Measurements from ENCODE around the gene DAB1.

The DAB1 gene

DNA sequence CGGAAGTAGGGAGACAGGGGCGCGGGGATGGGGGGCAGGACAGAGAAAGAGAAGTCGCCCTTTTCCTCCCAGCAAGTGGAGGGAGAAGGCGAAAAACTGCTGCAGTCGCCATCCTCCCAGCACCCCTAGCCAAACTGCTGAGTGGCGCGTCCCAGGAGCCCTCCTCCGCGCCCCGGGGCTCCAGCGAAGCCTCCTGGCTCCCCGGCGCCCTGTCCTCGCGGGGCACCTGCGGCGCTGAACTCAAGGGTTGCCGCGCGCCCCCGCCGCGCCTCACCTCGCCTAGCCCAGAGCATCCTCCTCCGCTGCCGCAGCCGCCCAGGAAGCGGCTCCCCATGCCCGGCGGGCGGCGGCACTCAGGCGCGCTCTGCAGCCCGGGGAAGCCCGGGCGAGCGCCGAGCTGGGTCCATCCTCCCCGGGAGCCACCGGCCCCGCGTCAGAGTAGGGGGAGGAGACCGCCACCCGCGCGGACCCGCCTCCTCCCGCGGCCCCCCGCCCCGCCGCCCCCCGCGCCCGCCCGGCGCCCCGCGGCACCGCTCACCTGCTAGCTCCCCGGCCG, at the start of gene DAB1:
Gene DAB1, minus strand, starts transcription at position 405 of the 556 bp plus-strand sequence. CDS start 133,030 bp downstream, outside the sequence.
- DNase-seq, result no peak

DNA sequence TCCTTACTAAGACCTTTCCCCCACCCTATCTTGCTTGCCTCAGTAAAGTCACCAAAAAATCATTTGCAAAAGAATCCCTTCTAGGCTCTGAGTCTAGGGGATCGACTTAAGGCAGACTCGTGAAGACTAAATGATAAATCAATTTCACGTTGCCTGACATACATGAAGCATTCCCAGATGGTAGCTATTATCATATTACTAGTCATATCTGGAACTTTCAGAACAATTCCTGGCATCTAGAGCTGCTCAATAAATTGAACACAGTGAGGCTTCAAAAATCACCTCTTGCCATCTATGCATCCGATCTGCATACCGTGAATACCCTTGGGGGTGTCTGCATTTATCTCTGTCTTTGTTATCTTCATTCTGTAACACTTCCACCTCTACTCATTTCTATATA, 49.6 kb upstream of the DAB1 start:
- no peak for DNase-seq

DNA sequence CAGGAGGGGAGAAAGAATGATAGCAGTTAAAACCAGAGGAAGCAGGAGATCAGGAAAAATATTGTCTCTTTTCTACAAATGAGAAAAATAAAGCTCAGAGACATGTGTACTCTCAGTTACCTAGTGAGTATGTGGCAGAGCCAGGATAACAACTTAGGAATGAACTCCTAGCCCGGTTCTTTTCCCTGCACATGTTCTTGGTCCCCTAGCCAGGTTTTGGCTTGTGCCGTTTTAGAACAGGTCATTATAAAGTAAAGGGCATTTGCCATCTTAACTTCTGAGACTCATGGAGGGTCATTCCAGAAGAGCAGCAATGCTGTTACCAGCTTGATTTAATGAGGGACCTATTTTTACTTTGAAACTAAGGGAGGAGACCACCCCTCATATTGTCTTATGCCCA, 48.1 kb upstream of the DAB1 start:
- no peak for DNase-seq

DNA sequence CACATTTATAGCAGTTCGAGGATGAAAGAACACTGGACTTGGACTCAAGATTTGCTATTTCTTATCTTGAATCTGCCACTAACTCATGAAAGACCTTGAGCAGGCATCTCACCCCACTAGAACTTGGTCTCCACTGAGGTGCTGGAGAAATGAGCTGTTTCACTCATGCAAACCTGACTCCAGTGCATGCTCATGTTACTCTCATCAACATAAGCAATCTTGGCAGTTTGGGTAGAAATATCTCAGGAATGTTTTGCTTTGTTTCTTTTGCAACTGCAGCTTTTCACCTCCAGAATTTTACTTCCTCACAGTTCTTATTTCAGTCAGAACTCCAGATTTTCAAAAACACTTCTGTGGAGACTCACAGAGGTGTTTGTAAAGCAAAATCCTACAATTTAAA, 46.2 kb upstream of the DAB1 start:
- DNase-seq, result no peak

DNA sequence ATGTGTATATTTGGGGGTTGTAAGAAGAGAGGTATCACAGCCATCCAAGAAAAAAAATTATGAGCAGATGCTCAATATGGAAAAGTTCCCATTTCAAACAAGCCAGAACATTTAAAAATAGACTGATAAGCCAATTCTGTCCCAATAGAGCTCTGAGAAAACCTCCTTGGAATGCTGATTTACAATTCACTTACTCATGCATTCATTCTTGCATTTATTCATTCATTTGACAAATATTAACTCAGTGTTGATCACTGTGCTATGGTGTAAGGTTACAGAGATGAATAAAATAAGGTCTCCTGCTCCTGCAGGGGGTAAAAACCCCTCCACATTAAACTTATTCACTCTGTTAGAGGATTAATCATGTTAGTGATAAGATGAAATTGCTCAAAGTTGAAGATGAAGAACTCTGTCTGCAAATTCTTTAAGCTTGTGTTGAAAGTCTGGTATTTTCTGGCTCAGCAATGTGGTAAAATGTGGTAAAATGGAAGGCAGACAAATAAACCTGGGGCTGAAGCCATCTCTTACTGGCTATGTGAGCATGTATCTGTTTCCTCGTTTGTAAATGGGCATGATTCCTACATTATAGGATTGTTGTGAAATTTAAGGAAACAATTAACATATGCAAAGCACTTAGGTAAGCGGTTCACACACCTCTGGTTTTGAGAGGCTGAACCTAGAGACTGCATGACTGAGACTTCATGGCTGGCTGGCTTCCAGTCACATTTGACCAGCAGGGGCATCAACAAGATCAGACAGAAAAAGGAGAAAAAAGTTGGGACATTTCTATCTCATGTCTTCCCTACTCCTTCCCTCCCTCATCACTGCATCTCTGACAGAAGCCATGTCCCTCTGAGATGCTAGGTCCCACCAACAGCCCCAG, 45.0 kb upstream of the DAB1 start:
- no peak for DNase-seq

DNA sequence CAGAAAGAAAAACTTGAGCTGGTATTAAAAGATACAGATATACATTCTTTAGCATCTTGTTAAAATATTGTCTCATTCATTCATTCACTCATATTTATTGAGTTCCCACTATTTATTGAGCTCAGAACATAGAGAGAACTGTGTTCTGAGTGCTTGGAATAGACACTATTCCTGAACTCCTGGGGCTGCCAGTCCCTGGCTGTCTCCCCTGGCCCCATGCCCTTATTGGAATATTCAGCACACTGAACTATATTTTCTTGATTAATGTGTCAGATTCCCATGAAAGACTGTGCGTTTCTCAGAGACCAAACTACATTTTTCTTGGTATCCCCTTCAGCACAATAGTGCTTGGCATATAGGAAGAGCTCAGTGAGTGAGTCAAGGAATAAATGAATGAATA, 44.0 kb upstream of the DAB1 start:
- DNase-seq, result no peak

DNA sequence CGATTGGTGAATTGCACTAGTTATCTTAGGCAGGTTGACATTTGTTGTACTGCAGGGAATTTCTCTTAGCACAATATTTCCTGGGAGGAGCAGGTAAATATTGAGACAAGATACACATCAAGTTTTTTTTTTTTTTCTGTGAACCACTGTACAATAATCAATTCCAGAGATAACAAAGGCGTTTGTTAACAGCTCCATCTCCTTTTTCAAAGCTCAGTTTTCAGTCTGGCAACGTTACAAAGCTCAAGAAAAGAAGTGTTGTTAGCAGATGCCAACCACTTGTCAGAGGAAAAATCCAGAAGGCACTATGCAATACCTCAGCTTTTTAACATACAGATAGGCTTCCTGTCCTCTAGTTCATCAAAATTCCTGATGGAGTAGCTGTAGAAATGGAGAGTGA, 40.9 kb upstream of the DAB1 start:
- no peak for DNase-seq

DNA sequence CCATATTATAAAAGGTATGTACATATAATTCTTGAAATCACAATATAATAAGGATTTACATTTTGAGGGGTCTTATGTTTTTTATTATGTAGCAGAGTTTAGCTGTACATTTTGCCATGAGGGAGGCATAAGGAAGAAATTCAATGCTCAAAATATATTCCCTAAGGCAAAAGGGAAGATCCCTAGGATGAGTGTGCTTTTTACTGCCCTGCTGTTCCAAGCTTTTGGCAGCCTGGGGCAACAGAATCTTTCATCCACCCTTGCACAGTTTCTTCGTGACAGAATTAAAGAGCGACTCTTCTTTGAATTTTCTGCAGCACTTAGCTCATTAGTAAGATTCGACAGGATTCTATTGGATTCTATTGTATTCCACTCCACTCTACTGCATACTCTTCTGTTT, 39.5 kb upstream of the DAB1 start:
- no peak for DNase-seq

DNA sequence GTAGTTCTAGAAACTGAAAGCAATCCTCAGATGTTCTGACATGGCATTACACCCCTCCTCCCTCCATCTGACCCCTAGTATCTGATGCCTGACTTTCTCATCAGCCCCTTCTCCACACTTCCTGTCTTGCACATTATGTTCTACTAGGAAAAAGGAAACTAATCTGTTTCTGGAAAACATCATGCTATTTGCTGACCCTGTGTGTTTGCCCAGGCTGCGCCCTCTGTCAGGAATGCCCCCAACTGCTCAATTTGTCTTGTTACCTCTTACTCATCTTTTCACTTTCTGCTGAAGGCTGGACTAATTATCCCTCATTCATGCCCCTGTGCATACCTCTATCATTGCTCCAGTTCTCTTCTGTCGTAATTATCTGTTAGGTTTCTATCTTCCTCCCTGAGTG, 37.5 kb upstream of the DAB1 start:
- DNase-seq, result no peak

DNA sequence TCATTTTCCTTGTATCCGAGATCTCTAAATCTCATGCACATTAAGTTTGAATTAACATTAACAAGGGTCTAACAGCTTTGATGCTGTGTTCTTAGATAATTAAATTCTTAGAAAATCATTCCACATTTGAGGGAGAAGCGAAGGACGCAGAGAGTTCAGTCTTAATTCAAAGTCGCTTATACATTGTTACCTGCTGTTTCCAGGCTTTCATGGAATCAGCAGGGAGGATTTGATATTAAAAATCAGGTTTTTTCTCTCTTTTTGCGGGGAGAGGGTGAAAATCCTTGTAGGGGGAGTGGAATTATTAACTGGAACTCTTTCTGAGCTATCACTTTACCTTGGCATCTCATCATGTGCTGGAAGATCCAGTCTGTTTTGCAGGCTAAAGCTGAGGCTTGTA, 27.7 kb upstream of the DAB1 start:
- DNase-seq, result no peak

DNA sequence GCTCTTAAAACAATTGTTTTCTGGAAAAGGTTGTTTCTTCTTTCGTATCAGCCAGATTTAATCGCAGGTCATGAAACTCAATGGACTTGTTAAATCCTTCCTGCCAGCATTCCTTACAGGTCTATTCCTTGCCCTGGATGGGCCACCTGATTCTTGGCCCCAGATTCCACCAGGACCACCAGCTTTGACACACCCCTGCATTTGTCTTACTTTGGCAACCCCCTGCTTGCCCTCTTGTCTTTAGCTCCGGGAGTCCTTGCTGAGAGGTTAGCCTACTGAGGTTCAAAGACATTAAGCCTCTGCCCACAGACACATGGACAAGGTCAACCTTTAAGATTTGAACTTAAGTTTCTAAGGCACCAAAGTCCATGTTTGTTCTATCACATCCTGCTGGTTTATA, 27.1 kb upstream of the DAB1 start:
- DNase-seq, result no peak

DNA sequence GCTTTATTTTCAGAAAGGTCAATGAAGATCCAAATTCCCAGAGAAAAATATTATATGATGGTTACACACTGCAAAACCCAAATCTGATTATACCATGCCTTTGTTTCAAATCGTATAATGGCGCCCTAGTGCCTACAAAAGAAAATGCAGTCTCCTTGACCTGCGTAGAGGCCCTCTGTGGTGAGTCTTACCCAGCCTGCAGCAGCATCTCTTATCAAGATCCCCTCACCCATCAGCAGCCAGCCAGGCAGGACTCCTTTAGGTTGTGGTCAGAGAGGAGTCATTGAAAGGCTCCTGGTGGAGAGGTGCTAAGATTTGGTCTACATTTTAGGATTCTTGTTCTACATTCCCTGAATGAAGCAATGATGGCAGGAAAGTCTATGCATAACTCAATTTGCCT, 23.7 kb upstream of the DAB1 start:
- DNase-seq, result no peak

DNA sequence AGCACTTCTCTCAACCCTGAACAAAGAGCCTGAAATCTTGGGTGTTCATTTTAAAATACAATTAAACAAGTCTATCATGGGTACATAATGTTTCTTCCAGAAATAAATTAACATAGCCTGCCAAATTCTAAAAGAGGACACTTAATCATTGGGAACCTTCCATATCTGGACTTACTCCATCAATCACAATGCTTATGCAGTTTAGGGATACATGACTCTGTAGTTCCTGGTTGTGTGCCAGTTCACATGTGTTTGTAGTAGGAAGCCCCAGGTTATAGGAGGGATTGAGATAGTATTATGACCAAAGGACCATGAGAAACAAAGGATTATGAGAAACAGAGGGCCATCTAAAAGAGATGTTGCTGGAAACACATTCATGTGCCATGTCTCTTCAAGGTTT, 19.1 kb upstream of the DAB1 start:
- DNase-seq, result no peak

DNA sequence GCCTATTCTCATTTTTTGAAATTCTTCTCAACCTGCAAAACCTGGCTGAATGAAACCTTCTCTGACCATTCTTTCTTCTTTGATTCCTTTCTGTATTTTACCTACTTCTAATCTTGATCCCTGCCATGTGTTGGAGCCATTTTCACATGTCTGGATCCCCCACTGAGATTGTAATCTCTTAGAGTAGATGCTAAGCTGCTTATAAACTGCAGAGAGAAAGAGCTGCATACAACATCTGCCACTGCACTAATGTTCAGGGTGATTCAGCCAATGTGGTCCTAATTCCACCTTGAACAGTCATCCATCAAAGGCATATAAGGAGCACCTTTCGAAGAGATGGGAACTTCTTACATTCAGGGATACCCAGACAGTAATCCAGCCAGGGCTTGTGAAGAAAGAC, 16.2 kb upstream of the DAB1 start:
- no peak for DNase-seq

DNA sequence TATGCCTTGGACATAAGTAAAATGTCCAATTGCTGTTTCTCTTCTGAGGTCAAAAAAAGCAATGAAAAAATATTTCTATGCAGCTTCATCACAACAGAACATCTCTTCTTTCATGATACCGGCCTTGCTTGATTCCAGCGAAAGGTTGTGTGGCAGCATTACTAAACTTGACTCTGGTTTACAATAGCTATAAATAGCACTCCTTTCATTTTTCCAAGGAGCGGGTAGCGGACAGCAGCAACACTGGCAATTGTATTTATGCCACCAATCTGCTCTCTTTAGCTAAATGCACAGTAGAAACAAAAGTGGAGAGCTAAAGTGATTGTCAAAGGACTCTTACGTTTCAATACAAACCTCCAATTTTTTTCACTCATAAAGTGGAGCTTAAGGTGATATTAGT, 7.5 kb upstream of the DAB1 start:
- DNase-seq, result no peak

DNA sequence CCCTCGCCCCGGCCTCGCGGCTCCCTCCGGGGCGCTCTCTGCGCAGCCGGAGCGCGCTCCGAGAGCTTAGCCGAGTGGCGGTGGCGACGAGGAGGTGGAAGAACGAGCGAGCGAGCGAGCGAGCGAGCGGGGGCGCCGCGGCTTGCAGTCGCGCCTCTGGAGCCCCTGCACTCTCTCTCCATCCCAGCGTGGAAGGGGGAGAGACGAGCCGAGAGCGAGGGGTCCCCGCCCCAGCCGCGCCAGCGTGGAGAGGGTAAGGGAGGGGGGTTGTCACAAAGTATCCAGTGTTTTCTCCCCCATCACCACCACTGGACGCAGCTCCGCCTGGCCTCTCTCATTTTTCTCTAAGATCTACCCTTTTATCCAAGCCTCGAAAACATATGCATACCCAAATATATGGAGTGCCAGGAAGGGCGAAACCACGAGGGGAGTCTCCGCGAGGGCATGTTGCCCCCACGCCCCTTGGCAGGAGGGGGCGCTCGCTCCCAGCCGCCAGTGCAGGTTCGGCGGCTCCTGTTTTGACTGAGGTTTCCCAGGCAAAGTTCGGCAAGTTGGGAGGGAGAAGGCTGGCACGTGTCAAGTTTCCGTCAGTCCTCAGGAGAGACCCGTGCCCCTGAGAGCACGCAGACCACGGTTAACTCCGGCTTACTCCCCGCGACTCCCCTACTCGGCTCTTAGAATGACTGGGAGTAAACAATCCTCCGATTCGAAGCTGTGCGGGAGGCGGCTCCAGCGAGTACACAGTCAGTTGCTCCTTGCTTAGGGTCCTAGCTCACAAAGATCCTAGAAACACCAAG, 569 bp upstream of the DAB1 start:
- DNase-seq, result no peak

DNA sequence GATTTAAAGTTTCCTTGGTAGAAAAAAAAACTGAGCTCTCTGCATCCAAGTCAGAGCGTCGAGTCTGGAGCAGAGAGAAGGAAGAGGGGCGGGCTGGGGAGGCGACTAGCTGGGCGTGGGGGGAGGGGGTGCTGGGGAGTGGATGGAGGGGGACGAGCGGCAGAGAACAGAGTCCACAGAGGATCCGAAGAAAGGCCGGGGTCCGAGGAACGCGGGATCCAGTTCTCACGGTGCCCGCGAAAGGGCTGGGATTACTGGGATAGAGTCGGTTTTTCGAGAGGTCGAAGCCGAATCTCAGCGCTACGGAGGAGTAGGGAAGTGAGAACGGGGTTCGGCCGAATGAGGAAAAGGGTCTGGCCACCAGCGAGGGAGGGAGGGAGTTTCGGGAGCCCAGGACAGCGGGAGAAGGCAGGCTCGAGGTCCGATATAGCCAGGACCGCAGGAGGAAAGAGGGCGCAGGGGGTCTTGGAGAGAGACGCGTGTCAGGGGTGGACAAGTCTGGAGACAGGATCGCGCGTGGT, 665 bp downstream of the DAB1 start:
- no peak for DNase-seq

DNA sequence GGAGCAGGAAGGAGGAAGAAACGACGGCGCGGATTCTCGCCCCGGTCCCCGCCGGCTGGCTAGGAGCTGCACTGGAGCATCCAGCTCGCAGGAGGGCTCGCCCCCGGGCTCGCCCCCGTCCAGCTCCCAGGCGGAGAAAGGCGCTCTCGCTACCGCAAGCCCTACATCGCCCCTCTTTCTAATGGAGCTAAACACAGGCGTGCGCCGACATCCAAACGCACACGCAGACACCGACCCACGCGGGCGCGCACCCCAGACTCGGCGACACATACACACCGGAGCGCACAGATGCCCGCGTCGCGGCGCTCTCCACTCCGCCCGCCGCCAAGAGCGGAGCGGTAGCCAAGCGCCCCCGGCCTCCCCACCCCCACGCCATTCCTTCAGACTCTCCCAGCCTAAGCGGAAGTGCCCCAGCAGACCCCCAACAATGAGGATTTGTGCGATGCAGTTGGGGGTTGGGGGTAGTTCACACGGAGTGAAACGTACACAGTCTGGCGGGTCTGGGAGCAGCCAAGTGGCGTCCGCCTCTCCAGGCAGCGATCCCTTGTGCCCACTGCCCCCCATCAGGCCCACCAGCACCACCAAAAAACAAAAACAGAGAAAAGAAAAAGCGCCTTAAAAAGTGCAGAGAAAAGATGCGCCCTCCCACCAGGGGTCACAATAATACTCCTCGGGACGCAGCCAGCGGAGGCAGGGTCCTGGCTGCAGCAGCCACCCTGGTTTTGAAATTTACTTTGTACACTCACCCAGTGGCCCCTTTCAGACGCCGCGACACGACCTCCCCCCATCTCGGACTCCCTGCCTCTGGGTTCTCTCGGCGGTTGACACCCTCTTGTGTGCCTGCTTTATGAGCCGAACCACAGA, 1.4 kb downstream of the DAB1 start:
- no peak for DNase-seq

DNA sequence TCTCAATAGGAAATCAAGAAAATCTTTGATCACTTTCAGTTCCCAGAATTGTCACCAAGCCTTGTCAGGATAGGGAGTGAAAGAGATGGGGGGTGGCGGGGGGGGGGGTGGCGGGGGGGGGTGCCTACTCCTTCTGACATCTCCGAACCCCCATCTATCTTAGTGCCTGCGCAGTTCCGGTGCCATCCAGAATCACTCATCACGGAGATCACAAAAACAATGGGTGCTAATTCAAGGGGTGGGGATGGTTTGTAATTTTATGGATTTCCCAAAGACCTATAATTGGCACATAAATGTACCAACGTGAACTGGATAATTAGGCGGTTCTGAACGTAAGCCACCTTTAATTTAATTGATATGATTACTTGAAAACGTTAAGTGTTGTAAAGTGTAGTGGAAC, 2.1 kb downstream of the DAB1 start:
- no peak for DNase-seq

DNA sequence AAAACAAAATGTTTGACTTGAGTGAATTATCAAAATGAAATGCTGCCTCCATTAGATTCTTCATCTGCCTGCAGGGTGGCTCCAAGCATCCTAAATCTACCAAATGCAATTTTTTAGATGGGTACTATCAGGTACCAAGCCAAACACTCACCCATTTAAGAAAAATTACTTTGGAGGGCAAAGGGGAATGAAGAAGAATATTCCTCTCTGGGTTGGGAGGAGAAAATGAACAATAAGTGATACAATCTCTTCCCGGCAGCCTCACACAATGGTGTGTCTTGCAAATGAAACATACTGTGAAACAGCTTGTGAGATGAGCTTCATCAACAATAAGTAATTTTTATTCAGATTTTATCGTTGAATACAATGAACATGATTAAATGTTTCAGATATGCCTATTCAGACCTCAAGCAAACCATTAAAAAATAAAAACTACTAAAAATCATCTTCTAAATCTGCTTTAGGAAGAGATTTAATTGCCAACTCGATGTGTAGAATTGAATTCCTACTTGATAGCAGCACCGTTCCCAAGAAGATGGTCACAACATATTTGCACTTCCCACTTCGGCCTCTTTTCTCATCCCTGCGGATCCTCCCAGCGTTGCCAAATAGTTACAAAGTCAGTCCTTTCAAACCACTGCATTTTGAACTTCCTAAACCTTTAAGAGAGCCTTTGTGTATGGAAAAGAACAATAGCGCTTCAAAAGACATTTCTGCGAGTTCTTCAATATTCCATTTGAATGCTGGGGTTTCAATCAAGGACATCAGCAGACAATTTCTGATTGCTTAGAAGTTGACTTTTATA, 2.7 kb downstream of the DAB1 start:
- DNase-seq, result no peak

DNA sequence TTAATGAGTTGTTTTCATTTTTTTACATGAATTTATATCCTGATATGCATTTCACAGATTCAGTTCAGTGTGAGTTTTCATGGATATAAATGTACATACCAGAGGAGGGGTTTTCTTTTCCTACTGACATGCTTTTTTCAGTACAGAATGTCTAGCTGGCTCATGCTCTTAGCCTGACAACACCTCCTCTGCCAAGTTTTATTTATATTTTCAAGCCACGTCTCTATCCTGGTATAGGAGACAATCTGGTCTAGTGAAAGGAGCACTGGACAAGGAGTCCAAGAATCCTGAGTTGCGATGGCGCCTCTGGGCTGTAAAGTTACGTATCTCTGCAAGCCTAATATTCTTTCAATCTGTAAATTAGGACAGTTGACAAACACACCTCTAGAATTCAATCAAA, 4.9 kb downstream of the DAB1 start:
- no peak for DNase-seq

DNA sequence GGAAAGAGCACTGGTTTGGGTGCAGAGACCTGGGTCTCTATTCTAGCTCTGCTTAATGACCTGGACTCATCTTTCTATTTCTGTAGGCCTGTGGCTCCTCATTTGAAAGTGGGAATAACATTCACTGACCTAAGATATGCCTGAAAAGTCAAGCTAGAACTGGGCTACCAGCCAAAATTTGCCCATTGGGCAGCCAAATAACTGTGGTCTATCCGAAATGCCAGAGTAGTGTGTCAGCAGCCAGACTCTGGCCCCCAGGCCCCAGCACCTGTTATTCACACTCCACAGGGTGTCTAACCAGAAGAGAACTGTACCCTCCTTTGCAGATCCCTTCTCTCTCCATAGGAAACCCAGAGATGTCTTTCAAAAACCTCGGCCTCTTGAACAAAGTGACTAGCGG, 12.6 kb downstream of the DAB1 start:
- no peak for DNase-seq
